Calu3 (cell line): ENCODE results near the gene RUNX2. TPM values are rescaled to one million over a fixed set of nuclear protein-coding genes. Genes with fewer than 3 reads are reported as not detected.
A peak's percentile ranks its signal among the peaks of the same experiment; 100 is the strongest.

ENCODE experiments used
- BruUV-seq: library from RNA; stranded (reverse); fragments of 400-500 nt; replicated peaks from 2 replicates; lab custom pipeline; 2021; lab: Mats Ljungman, UMichigan
- CTCF ChIA-PET: fragments of 300-600 bp; sonication (Branson Sonifier 250); formaldehyde crosslinking; loops from one replicate; lab custom pipeline; 2022; ENCODE audit warnings: antibody characterized with exemption; lab: Charles Lee
- DNase-seq: peaks from one replicate; pipeline ENCODE4 v3.0.0; 2022
- H3K27ac Mint-ChIP-seq: one replicate; pipeline ENCODE4 v1.8.0; 2022; ENCODE audit warnings: mixed read lengths; ENCODE audit not compliant: unreplicated experiment
- H3K27me3 Mint-ChIP-seq: one replicate; pipeline ENCODE4 v1.8.0; 2022; ENCODE audit warnings: mixed read lengths; ENCODE audit not compliant: unreplicated experiment
- H3K36me3 Mint-ChIP-seq: one replicate; pipeline ENCODE4 v1.8.0; 2022; ENCODE audit warnings: mild to moderate bottlenecking, moderate library complexity, mixed read lengths; ENCODE audit not compliant: insufficient read depth, unreplicated experiment
- H3K4me1 Mint-ChIP-seq: one replicate; pipeline ENCODE4 v1.8.0; 2022; ENCODE audit warnings: mild to moderate bottlenecking, low read depth, mixed read lengths; ENCODE audit not compliant: unreplicated experiment
- H3K4me3 Mint-ChIP-seq: one replicate; pipeline ENCODE4 v1.8.0; 2022; ENCODE audit warnings: mild to moderate bottlenecking, low read depth, moderate library complexity, mixed read lengths; ENCODE audit not compliant: unreplicated experiment
- H3K9me3 Mint-ChIP-seq: one replicate; pipeline ENCODE4 v1.8.0; 2022; ENCODE audit warnings: low read depth, mixed read lengths; ENCODE audit not compliant: unreplicated experiment
- CTCF ChIP-seq: fragments of 200-600 bp; IDR thresholded peaks from one replicate; pipeline ENCODE4 v1.8.0; 2022; ENCODE audit warnings: antibody characterized with exemption; ENCODE audit not compliant: unreplicated experiment
- intact Hi-C: fragments of 100-400 bp; cut with micrococcal nuclease; formaldehyde crosslinking; loops from one replicate; pipeline ENCODE4 v1.10.0; 2022; ENCODE audit not compliant: unreplicated experiment
- total RNA-seq: library from RNA; stranded (reverse); gene quantifications from 2 replicates; pipeline ENCODE4 v1.2.3, GENCODE V29; 2022

The RUNX2 gene
- total RNA-seq, 1 experiment from 2014 or later = 0.54 TPM

- peaks cover 15% of the 10 kb centered on the region for H3K4me1 Mint-ChIP-seq
- peak overlapping the region; percentile 50 for H3K27ac Mint-ChIP-seq
- CTCF ChIA-PET = no interaction called here
- DNase-seq = no peak
- no peaks in the 10 kb centered on the region for H3K27me3 Mint-ChIP-seq
- peaks cover 4% of the 10 kb centered on the region for H3K36me3 Mint-ChIP-seq
- BruUV-seq = no TSS peak
- no peak overlapping the region for H3K4me3 Mint-ChIP-seq
- TF ChIP-seq CTCF = no peak
- intact Hi-C loops = no loop called here
- no peaks in the 10 kb centered on the region for H3K9me3 Mint-ChIP-seq
Observed at GRCh38 chr6:45507186-45507585, 179.1 kb downstream of the RUNX2 start.

GRCh38 chr6:45509426-45509825 lies 181.3 kb downstream of the RUNX2 start:
- Mint-ChIP-seq H3K9me3 (no peaks in the 10 kb centered on the region), H3K36me3 (peaks cover 4% of the 10 kb centered on the region), H3K27ac (no peak overlapping the region), H3K27me3 (no peaks in the 10 kb centered on the region), H3K4me1 (peaks cover 15% of the 10 kb centered on the region), H3K4me3 (no peak overlapping the region)
- no TSS peak for BruUV-seq
- TF ChIP-seq CTCF = no peak
- CTCF ChIA-PET = no interaction called here
- DNase-seq = no peak
- intact Hi-C loops = no loop called here

GRCh38 chr6:45512717-45513116 lies 184.6 kb downstream of the RUNX2 start:
- CTCF ChIA-PET = no interaction called here
- Mint-ChIP-seq H3K9me3 (no peaks in the 10 kb centered on the region), H3K36me3 (no peaks in the 10 kb centered on the region), H3K4me3 (no peak overlapping the region), H3K4me1 (no peaks in the 10 kb centered on the region), H3K27me3 (no peaks in the 10 kb centered on the region), H3K27ac (no peak overlapping the region)
- no peak for TF ChIP-seq CTCF
- intact Hi-C loops = no loop called here
- DNase-seq = no peak
- no TSS peak for BruUV-seq

DNA sequence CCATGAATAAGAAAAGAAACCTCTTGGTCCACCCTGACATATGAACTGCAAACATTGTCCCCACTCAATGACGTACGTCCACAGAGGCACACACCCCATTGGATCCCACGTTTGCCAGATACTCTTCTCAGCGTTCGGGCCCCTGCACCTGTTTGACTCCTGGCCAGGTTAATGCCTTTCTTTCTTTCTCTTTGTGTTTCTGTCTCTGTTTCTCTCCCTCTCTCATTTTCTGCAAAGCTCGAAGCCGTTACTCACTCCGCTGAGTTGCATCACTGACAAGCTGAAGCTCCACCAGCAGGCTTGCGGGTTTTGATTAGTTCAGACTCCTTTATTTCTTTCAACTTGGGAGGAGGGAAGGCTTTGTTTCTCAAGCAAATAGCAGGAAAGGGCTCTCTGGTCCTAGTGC lies 185.1 kb downstream of the RUNX2 start:
- Mint-ChIP-seq H3K4me3 (no peak overlapping the region), H3K9me3 (no peaks in the 10 kb centered on the region), H3K36me3 (no peaks in the 10 kb centered on the region), H3K27ac (no peak overlapping the region), H3K27me3 (no peaks in the 10 kb centered on the region), H3K4me1 (no peaks in the 10 kb centered on the region)
- no peak for TF ChIP-seq CTCF
- intact Hi-C loops = no loop called here
- DNase-seq = no peak
- BruUV-seq = no TSS peak
- CTCF ChIA-PET = no interaction called here
